ENCODE results near the gene ATP8A2. TPM values are rescaled to one million over a fixed set of nuclear protein-coding genes. Genes with fewer than 3 reads are reported as not detected.

The ATP8A2 gene
- total and polyA plus RNA-seq, 4 donors: 0.01 to 0.08 (median 0.05) TPM; not detected in 1

DNA sequence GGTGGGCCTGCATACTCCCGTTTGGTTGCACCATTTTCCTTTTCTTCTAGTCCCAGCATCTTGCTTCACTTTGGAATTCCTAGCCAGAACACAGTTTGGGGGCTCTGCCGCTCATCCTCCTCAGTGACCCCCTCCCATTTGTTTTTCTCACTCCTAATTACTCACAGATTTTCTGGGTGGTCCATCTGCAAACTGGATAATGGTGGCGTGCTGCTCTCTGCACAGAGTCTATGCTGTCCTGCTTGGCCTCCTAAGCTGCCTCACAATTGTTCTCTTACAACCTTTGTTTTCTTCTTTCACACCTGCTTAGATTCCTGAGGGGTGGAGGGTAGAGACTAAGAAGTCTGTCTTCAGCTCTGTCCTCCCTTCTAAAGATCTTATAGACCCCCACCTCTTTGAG, 599.3 kb downstream of the ATP8A2 start (continued):
- TF ChIP-seq ZBTB33 (IDR thresholded peaks at IDR 0.05) (no peak), SP1 (IDR thresholded peaks at IDR 0.05) (no peak), NR2F2 (IDR thresholded peaks at IDR 0.05) (no peak), RAD21 (IDR thresholded peaks at IDR 0.05) (no peak), FOXA2 (IDR thresholded peaks at IDR 0.05) (no peak)
- TF ChIP-seq, protein P1, sequence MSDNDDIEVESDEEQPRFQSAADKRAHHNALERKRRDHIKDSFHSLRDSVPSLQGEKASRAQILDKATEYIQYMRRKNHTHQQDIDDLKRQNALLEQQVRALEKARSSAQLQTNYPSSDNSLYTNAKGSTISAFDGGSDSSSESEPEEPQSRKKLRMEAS (IDR thresholded peaks at IDR 0.05): no peak

- TF ChIP-seq GABPA (IDR thresholded peaks at IDR 0.05 in 1 of 2, conservative IDR thresholded peaks at IDR 0.05 in 1 of 2) (no peak), FOXA1 (IDR thresholded peaks at IDR 0.05) (no peak), JUND (IDR thresholded peaks at IDR 0.05) (no peak), SP1 (IDR thresholded peaks at IDR 0.05) (no peak), NR2F2 (IDR thresholded peaks at IDR 0.05) (no peak), RXRA (IDR thresholded peaks at IDR 0.05) (no peak), REST (IDR thresholded peaks at IDR 0.05) (no peak), FOXA2 (IDR thresholded peaks at IDR 0.05) (no peak), HNF4G (IDR thresholded peaks at IDR 0.05) (no peak), TAF1 (conservative IDR thresholded peaks at IDR 0.05) (no peak), HNF4A (conservative IDR thresholded peaks at IDR 0.05) (no peak), YY1 (IDR thresholded peaks at IDR 0.05) (no peak), EGR1 (IDR thresholded peaks at IDR 0.05; ENCODE audit: low read depth in 2 of 2) (no peak), RAD21 (IDR thresholded peaks at IDR 0.05) (no peak), ZBTB33 (IDR thresholded peaks at IDR 0.05) (no peak)
- TF ChIP-seq, protein P2, sequence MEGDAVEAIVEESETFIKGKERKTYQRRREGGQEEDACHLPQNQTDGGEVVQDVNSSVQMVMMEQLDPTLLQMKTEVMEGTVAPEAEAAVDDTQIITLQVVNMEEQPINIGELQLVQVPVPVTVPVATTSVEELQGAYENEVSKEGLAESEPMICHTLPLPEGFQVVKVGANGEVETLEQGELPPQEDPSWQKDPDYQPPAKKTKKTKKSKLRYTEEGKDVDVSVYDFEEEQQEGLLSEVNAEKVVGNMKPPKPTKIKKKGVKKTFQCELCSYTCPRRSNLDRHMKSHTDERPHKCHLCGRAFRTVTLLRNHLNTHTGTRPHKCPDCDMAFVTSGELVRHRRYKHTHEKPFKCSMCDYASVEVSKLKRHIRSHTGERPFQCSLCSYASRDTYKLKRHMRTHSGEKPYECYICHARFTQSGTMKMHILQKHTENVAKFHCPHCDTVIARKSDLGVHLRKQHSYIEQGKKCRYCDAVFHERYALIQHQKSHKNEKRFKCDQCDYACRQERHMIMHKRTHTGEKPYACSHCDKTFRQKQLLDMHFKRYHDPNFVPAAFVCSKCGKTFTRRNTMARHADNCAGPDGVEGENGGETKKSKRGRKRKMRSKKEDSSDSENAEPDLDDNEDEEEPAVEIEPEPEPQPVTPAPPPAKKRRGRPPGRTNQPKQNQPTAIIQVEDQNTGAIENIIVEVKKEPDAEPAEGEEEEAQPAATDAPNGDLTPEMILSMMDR (IDR thresholded peaks at IDR 0.05; ENCODE audit: low read depth, low read length, missing input control): no peak
- TF ChIP-seq, protein P1 (IDR thresholded peaks at IDR 0.05): no peak
- Histone ChIP-seq H3K27me3 (ENCODE audit: control insufficient read depth in 4 of 4, insufficient read depth in 4 of 4, low read length in 3 of 4) (peaks cover 0 to 12% (median 0%) of the 10 kb centered on the region in 4 donors), H3K9ac (ENCODE audit: low read depth in 1 of 2, low read length in 2 of 2) (no peak overlapping the region), H3K4me1 (ENCODE audit: control insufficient read depth in 4 of 4, insufficient read depth in 4 of 4, low read length in 3 of 4) (no peaks in the 10 kb centered on the region), H3K9me3 (ENCODE audit: control insufficient read depth in 4 of 4, low read length in 3 of 4) (no peaks in the 10 kb centered on the region), H3K36me3 (ENCODE audit: control insufficient read depth in 4 of 4, insufficient read depth in 3 of 4, low read depth in 1 of 4, low read length in 3 of 4) (no peaks in the 10 kb centered on the region), H3K4me3 (ENCODE audit: low read depth in 1 of 3, low read length in 3 of 3) (no peak overlapping the region), H3K27ac (ENCODE audit: low read depth in 1 of 2, low read length in 2 of 2) (no peak overlapping the region)
- no peak for DNase-seq (ENCODE audit: low spot score)
- 33% methylated on average over 5 of the region's 5 CpGs for WGBS
Observed at GRCh38 chr13:25971459-25972145, 599.8 kb downstream of the ATP8A2 start.

All from liver (tissue), 9 donors.